ENCODE data around the gene PTPRCAP. TPM values are rescaled to one million over a fixed set of nuclear protein-coding genes. Genes with fewer than 3 reads are reported as not detected.

The PTPRCAP gene
- total and polyA plus RNA-seq, 9 of the 15 experiments (the other 6 are each of a cell fraction or from before 2014, with no cell fraction given), result 0.22 to 2.0 (median 1.1) TPM; not detected in 4

- TF ChIP-seq, protein P1, sequence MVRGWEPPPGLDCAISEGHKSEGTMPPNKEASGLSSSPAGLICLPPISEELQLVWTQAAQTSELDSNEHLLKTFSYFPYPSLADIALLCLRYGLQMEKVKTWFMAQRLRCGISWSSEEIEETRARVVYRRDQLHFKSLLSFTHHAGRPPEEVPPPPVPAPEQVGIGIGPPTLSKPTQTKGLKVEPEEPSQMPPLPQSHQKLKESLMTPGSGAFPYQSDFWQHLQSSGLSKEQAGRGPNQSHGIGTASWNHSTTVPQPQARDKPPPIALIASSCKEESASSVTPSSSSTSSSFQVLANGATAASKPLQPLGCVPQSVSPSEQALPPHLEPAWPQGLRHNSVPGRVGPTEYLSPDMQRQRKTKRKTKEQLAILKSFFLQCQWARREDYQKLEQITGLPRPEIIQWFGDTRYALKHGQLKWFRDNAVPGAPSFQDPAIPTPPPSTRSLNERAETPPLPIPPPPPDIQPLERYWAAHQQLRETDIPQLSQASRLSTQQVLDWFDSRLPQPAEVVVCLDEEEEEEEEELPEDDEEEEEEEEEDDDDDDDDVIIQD (CRISPR knock-in tag; IDR thresholded peaks at IDR 0.05), result no peak
- TF ChIP-seq ZNF511 (CRISPR knock-in tag; IDR thresholded peaks at IDR 0.05) (no peak), MYC (IDR thresholded peaks at IDR 0.05; ENCODE audit: low read depth, low read length) (peak; percentile 76), MYC (CRISPR knock-in tag; IDR thresholded peaks at IDR 0.05; ENCODE audit: borderline replicate concordance, low read depth) (no peak), SNRNP70 (optimal IDR thresholded peaks at IDR 0.05; ENCODE audit: low read depth, low read length) (no peak), LCOR (CRISPR knock-in tag; IDR thresholded peaks at IDR 0.05) (peak; percentile 74), TRIM24 (IDR thresholded peaks at IDR 0.05) (peak; percentile 53 to 66; a peak in 3 of 4 replicates), SMARCC2 (IDR thresholded peaks at IDR 0.05; ENCODE audit: low read depth) (no peak), MTA3 (IDR thresholded peaks at IDR 0.05; ENCODE audit: borderline replicate concordance) (0 out of 2 replicates have a peak, but pooled peaks have one; percentile 21), ZEB2 (IDR thresholded peaks at IDR 0.05) (peak; percentile 69; the same call in 1 of the 2 replicates), DDX20 (tag; IDR thresholded peaks at IDR 0.05; ENCODE audit: low read depth) (no peak), SRSF9 (IDR thresholded peaks at IDR 0.05; ENCODE audit: borderline replicate concordance, low read depth, low read length) (no peak), PML (IDR thresholded peaks at IDR 0.05; ENCODE audit: low read length) (no peak), MXI1 (IDR thresholded peaks at IDR 0.05; ENCODE audit: low read depth, low read length) (no peak), TBL1XR1 (IDR thresholded peaks at IDR 0.05; ENCODE audit: low read length in 2 of 2) (no peak), BRD9 (IDR thresholded peaks at IDR 0.05; ENCODE audit: low read depth, partially characterized antibody) (no peak), BRD4 (IDR thresholded peaks at IDR 0.05) (no peak), CBX5 (IDR thresholded peaks at IDR 0.05; ENCODE audit: borderline replicate concordance, low read depth) (no peak), HDAC6 (IDR thresholded peaks at IDR 0.05; ENCODE audit: low read depth, low read length) (no peak), SUPT5H (IDR thresholded peaks at IDR 0.05) (peak; percentile 61), ZNF174 (CRISPR knock-in tag; IDR thresholded peaks at IDR 0.05) (no peak), XRCC3 (IDR thresholded peaks at IDR 0.05) (no peak), MTA2 (IDR thresholded peaks at IDR 0.05; ENCODE audit: low read depth) (no peak), SMARCA5 (IDR thresholded peaks at IDR 0.05) (no peak), SMARCB1 (IDR thresholded peaks at IDR 0.05; ENCODE audit: insufficient read length, low read depth) (no peak), ZNF408 (CRISPR knock-in tag; IDR thresholded peaks at IDR 0.05; ENCODE audit: low read depth) (no peak), THRB (CRISPR knock-in tag; conservative IDR thresholded peaks at IDR 0.05) (peak; percentile 83)
- TF ChIP-seq, protein P2, sequence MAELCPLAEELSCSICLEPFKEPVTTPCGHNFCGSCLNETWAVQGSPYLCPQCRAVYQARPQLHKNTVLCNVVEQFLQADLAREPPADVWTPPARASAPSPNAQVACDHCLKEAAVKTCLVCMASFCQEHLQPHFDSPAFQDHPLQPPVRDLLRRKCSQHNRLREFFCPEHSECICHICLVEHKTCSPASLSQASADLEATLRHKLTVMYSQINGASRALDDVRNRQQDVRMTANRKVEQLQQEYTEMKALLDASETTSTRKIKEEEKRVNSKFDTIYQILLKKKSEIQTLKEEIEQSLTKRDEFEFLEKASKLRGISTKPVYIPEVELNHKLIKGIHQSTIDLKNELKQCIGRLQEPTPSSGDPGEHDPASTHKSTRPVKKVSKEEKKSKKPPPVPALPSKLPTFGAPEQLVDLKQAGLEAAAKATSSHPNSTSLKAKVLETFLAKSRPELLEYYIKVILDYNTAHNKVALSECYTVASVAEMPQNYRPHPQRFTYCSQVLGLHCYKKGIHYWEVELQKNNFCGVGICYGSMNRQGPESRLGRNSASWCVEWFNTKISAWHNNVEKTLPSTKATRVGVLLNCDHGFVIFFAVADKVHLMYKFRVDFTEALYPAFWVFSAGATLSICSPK (IDR thresholded peaks at IDR 0.05; ENCODE audit: borderline replicate concordance), result no peak
These were observed 912 bp downstream of the PTPRCAP start (continued) for GRCh38 chr11:67436459-67437081.
